ENCODE results near the gene ATXN1L.
"Not testable (repeated sequence)": the region's sequence is repeated elsewhere in the genome, so short reads cannot be mapped to it uniquely, and the experiment has no call there.

Gene ATXN1L

DNA sequence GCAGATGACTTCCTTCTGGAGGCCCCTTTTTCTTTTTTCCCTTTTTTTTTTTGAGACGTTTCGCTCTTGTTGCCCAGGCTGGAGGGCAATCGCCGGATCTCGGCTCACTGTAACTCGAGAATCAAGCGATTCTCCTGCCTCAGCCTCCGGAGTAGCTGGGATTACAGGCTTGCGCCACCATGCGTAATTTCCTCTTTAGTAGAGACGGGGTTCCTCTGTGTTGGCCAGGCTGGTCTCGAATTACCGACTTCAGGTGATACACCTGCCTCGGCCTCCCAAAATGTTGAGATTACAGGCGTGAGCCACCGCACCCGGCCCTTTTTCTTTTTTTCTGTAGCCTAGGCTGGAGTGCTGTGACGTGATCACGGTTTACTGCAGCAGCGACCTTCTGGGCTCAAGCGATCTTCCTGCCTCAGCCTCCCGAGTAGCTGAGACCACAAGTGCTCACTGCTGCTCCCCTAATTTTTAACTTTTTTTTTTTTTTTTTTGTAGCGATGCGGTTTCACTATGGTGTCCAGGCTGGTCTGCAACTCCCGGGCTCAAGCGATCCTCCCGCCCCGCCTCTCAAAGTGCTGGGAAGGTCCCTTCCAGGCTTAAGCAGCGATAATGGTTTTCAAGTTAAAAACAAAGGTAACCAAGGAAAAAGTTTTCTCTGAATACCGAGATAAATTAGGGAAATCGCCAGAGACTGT is 48.6 kb downstream of the ATXN1L start:
- no peak for DNase-seq (ENCODE audit: low read depth)

DNA sequence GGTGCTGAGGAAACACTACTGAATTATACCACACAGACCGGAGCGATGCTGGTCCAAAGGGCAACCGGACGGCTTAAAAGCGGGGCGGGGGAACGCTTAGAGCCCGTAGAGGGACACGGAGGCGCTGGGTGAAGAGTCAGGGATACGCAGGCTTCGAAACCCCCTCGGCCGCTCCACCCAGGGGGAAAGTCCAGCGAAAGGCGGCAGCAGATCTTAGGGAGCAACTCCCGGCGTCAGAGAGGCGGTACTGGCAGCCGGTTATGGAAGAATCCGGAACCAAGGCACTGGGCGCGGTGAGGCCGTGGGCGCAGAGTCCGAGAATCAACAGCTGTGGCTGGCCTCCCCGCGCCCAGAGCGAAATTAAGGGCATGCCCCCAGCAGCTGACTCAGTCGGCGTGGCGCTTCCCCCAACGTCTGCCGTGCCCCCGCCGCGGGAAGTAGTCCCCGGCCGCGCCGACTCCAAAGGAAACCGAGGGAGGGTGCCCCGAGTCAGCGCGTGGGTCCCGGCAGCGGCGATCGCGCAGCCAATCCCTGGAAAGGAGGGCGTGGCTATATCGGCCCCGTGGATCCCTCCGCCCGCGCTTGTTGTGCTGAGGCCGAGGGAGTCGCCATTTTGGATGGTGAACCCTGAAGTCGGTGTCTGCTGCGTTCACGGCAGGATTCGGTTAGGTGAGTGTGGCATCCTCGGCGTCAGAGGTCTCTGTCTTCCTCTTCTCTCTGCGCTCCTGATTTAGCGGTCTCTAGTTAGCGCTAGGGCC is 49.3 kb downstream of the ATXN1L start, which contains the start of gene IST1:
TSS of gene IST1 (plus strand) at position 611 of the 758 bp plus-strand sequence. CDS start 20,110 bp downstream, outside the sequence.
- DNase-seq (ENCODE audit: low read depth), result peak; percentile 96

DNA sequence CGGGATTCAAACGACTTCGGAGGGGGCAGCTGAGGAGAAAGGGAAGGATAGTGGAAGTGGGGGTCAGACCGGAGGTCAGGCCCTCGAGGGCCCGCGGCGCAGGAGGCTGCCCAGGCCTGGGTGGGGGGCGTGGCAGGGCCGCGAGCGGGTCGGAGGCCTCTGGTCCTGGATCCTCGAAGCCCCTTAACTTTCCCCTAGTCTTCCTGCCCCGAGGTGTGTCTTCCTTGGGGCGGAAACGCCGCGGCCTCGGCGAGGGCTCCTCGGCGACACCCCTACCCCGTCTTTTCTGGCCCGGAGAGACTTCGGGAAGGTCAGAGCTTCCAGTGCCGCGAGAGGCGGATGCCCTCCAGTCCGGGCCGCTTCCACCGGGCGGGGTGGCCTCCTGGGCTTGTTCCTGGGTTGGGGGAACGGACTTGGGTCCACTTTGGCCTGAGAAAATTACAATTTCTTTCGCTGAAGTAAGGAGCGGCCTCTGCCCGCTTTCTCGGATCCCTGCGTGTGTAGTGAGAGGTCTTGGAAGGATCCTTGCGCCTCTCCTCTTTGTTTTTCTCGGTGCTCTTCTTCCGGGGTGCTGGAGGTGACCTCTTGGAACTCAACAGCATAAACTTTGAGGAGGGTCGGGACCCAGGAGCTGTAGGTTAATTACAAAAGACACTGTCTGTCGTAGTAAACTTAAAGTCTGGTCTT is 50.0 kb downstream of the ATXN1L start:
- no peak for DNase-seq (ENCODE audit: low read depth)

DNA sequence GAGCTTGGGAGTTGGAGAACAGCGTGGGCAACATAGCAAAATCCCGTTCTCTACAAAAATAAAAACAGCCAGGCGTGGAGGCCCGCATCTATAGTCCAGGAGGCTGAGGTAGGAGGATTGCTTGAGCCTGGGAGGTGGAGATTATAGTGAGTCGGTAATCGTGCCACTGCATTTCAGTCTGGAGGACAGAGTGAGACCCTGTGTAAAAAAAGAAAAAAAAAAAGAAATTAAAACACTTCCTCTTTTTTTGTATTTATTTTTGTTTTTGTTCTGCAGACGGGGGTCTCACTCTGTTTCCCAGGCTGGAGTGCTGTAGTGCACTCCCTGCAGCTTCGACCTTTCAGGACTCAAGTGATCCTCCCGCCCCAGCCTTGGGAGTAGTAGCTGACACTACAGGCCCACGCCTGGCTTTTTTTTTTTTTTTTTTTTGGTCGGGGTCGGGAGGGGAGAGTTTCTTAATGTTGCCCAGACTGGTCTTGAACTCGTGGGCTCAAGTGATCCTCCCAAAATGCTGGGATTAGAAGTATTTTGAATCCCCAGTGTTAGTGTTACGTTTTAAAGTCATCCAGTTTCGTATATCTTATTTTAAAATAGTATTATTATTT is 51.1 kb downstream of the ATXN1L start:
- no peak for DNase-seq (ENCODE audit: low read depth)

DNA sequence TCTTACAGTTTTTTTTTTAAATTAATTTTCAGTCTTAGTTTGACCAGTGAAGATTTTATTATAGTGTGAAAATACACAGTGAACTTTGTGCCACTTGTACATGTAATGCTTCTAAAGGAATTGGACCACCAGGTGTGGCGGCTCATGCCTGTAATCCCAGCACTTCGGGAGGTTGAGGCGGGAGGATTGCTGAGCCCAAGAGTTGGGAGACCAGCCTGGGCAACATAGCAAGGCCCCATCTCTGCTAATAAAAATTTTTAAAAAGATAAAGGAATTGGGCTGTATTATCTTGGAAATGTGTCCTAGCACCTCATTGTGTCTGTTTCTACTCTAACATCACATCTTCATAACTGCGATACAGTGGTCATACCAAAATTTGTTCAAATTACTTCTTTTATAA is 53.4 kb downstream of the ATXN1L start:
- no peak for DNase-seq (ENCODE audit: low read depth)

DNA sequence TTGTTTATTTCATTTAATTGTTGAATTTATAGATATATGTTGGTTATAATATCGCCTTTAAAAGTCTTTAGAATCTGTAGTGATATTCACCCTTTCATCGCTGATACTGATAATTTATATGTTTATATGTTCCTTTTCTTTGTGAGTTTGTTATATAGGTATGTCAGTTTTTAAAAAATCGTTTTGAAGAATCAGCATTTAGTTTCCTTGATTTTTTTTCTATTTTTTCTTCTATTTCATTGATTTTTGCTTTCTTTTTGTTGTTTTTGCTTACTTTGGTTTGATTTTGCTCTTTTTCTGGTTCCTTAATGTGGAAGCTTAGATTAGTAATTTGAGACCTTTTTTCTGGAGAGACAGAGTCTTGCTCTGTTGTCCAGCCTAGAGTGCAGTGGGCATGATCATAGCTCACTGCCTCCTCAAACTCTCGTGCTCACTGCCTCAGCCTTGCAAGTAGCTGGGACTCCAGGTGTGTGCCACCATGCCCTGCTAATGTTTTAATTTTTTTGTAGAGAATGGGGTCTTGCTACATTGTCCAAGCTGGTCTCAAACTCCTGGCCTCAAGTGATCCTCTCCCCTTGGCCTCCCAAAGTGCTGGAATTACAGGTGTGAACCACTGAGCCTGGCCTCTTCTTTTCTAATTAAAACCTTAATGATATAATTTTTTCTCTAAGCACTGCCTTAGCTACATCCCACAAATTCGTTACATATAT is 57.0 kb downstream of the ATXN1L start:
- no peak for DNase-seq (ENCODE audit: low read depth)

DNA sequence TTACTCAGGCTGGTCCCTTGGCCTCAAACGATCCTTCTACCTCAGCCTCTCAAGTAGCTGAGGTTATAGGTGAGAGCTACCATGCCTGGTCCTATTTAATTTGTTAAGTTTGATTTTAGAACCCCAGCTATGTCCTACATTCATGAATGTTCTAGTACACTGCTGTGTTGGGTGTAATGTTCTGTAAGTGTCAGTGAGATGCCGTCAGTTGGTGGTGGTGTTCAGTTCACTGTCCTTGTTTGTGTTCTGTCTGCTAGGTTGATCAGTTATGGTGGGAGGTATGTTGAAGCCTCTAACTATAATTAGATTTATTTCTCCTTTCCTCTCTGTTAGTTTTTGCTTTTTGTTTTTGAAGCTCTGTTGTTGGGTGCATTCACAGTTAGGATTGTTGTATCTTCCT is 57.8 kb downstream of the ATXN1L start:
- DNase-seq (ENCODE audit: low read depth), result no peak

DNA sequence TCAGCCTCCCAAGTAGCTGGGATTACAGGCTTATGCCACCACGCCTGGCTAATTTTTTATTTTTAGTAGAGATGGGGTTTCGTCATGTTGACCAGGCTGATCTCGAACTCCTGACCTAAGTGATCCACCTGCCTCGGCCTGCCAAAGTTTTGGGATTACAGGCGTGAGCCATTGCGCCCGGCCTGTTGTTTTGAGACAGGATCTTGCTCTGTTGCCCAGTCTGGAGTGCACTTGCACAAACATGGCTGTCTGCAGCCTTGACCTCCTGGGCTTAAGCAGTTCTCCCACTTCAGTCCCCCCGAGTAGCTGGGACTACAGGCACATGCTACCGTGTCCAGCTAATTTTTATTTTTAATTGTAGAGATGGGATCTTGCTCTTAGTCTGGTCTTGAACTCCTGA is 58.5 kb downstream of the ATXN1L start:
- DNase-seq (ENCODE audit: low read depth), result no peak

DNA sequence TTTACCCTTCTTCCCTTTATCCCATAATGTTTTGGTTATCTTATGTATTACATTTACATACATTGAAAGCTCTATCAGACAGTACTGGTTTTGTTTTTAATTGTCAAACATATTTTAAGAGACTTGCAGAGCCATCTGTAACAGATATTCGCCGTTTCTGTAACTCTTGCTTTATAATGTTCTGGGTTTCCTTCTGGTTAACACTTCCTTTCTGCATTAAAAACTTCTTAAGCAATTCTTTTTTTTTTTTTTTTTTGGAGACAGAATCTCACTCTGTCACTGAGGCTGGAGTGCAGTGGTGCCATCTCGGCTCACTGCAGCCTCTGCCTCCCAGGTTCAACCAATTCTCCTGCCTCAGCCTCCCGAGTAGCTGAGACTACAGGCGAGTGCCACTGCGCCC is 60.0 kb downstream of the ATXN1L start:
- DNase-seq (ENCODE audit: low read depth), result not testable (repeated sequence)
